SK-N-SH treated with all-trans-retinoic acid at 6 μM for 48 hours (cell line): Measurements from ENCODE around the gene KNSTRN.

Source experiments
- ATAC-seq: fragments of 200-7000 bp; cut with Tn5 transposase; 3 replicates; pipeline ENCODE4 v1.9.1; 2020; ENCODE audit warnings: mild to moderate bottlenecking, moderate library complexity
- ARNTL ChIP-seq: fragments of 450-650 bp; formaldehyde crosslinking; IDR thresholded peaks from 2 replicates; pipeline ENCODE4 v1.5.0; 2020; ENCODE audit warnings: low read depth, mild to moderate bottlenecking, moderate library complexity, borderline replicate concordance
- BACH2 ChIP-seq: fragments of 250-450 bp; sonication (Bioruptor Pico); IDR thresholded peaks from 2 replicates; pipeline ENCODE4 v1.9.0; 2021; ENCODE audit warnings: mild to moderate bottlenecking, borderline replicate concordance
- CREB5 ChIP-seq: fragments of 250-450 bp; sonication (Bioruptor Pico); IDR thresholded peaks from 2 replicates; pipeline ENCODE4 v1.5.1; 2020; ENCODE audit warnings: low read depth, mild to moderate bottlenecking, moderate library complexity
- CSDC2 ChIP-seq: fragments of 250-450 bp; sonication (Bioruptor Pico); IDR thresholded peaks from 2 replicates; pipeline ENCODE4 v1.5.0; 2020; ENCODE audit warnings: mild to moderate bottlenecking, moderate library complexity
- CSRNP3 ChIP-seq: fragments of 250-450 bp; sonication (Bioruptor Pico); IDR thresholded peaks from 2 replicates; pipeline ENCODE4 v1.5.1; 2021; ENCODE audit warnings: mild to moderate bottlenecking, moderate library complexity
- ESRRG ChIP-seq: fragments of 250-450 bp; sonication (Bioruptor Pico); IDR thresholded peaks from 2 replicates; pipeline ENCODE4 v1.6.1; 2021; ENCODE audit warnings: mild to moderate bottlenecking
- GLIS3 ChIP-seq: fragments of 250-450 bp; sonication (Bioruptor Pico); IDR thresholded peaks from 2 replicates; pipeline ENCODE4 v1.5.0; 2020; ENCODE audit warnings: mild to moderate bottlenecking, moderate library complexity
- ISL1 ChIP-seq: fragments of 250-450 bp; sonication (Bioruptor Pico); IDR thresholded peaks from 2 replicates; pipeline ENCODE4 v2.1.2; 2022; ENCODE audit warnings: mild to moderate bottlenecking, moderate library complexity
- OSR1 ChIP-seq: fragments of 250-450 bp; sonication (Bioruptor Pico); IDR thresholded peaks from 2 replicates; pipeline ENCODE4 v1.8.0; 2022; ENCODE audit warnings: moderate library complexity, mild to moderate bottlenecking, inconsistent platforms
- PATZ1 ChIP-seq: fragments of 250-450 bp; sonication (Bioruptor Pico); IDR thresholded peaks from 2 replicates; pipeline ENCODE4 v1.8.0; 2020; ENCODE audit warnings: mild to moderate bottlenecking, moderate library complexity, borderline replicate concordance
- POU6F1 ChIP-seq: fragments of 250-450 bp; sonication (Bioruptor Pico); IDR thresholded peaks from 2 replicates; pipeline ENCODE4 v1.8.0; 2021; ENCODE audit warnings: low read depth, mild to moderate bottlenecking, moderate library complexity, borderline replicate concordance
- PPARA ChIP-seq: fragments of 250-450 bp; sonication (Bioruptor Pico); IDR thresholded peaks from 2 replicates; pipeline ENCODE4 v1.5.0; 2020; ENCODE audit warnings: mild to moderate bottlenecking, borderline replicate concordance
- RARB ChIP-seq: fragments of 250-450 bp; sonication (Bioruptor Pico); IDR thresholded peaks from 2 replicates; pipeline ENCODE4 v1.8.0; 2021; ENCODE audit warnings: mild to moderate bottlenecking, moderate library complexity
- SNAI2 ChIP-seq: fragments of 250-450 bp; sonication (Bioruptor Pico); IDR thresholded peaks from 2 replicates; pipeline ENCODE4 v1.5.0; 2020; ENCODE audit warnings: mild to moderate bottlenecking, moderate library complexity
- TCF4 ChIP-seq: fragments of 250-450 bp; sonication (Bioruptor Pico); IDR thresholded peaks from 2 replicates; pipeline ENCODE4 v1.8.0; 2021; ENCODE audit warnings: mild to moderate bottlenecking, moderate library complexity, borderline replicate concordance
- TOX ChIP-seq: fragments of 250-450 bp; sonication (Bioruptor Pico); IDR thresholded peaks from 2 replicates; pipeline ENCODE4 v1.8.0; 2021; ENCODE audit warnings: mild to moderate bottlenecking, moderate library complexity, borderline replicate concordance
- TSHZ2 ChIP-seq: fragments of 250-450 bp; sonication (Bioruptor Pico); IDR thresholded peaks from 2 replicates; pipeline ENCODE4 v1.5.0; 2020; ENCODE audit warnings: mild to moderate bottlenecking, moderate library complexity
- ZC3H10 ChIP-seq: fragments of 250-450 bp; sonication (Bioruptor Pico); IDR thresholded peaks from 2 replicates; pipeline ENCODE4 v1.5.1; 2021; ENCODE audit warnings: mild to moderate bottlenecking, moderate library complexity
- ZFP3 ChIP-seq: fragments of 250-450 bp; sonication (Bioruptor Pico); IDR thresholded peaks from 2 replicates; pipeline ENCODE4 v1.5.0; 2020; ENCODE audit warnings: mild to moderate bottlenecking, moderate library complexity
- ZFP30 ChIP-seq: fragments of 450-650 bp; formaldehyde crosslinking; IDR thresholded peaks from 2 replicates; pipeline ENCODE4 v1.5.0; 2022; ENCODE audit warnings: mild to moderate bottlenecking, moderate library complexity
- ZNF565 ChIP-seq: fragments of 450-650 bp; formaldehyde crosslinking; conservative IDR thresholded peaks from 2 replicates; pipeline ENCODE4 v1.5.0; 2020; ENCODE audit warnings: low read depth, mild to moderate bottlenecking, moderate library complexity
- ZNF70 ChIP-seq: fragments of 450-650 bp; formaldehyde crosslinking; IDR thresholded peaks from 2 replicates; pipeline ENCODE4 v1.5.0; 2020; ENCODE audit warnings: mild to moderate bottlenecking, moderate library complexity
- ZNF8 ChIP-seq: fragments of 450-650 bp; formaldehyde crosslinking; IDR thresholded peaks from 2 replicates; pipeline ENCODE4 v1.5.0; 2020; ENCODE audit warnings: mild to moderate bottlenecking, moderate library complexity

The KNSTRN gene

GRCh38 chr15:40364251-40364650, 18.3 kb upstream of the KNSTRN start:
- no peak for ATAC-seq
- TF ChIP-seq ZNF8 (CRISPR knock-in tag) = no peak

GRCh38 chr15:40365016-40365415, 17.5 kb upstream of the KNSTRN start:
- no peak for ATAC-seq
- TF ChIP-seq CSRNP3 (no peak), CSDC2 (CRISPR knock-in tag) (no peak), POU6F1 (CRISPR knock-in tag) (no peak), ESRRG (CRISPR knock-in tag) (no peak), GLIS3 (no peak), TSHZ2 (CRISPR knock-in tag) (no peak), ZFP30 (CRISPR knock-in tag) (no peak), RARB (CRISPR knock-in tag) (no peak), ZNF8 (CRISPR knock-in tag) (no peak), ARNTL (CRISPR knock-in tag) (no peak), TOX (no peak), PPARA (CRISPR knock-in tag) (no peak), SNAI2 (CRISPR knock-in tag) (no peak), ZFP3 (CRISPR knock-in tag) (no peak), ISL1 (CRISPR knock-in tag) (no peak), CREB5 (CRISPR knock-in tag) (no peak), PATZ1 (CRISPR knock-in tag) (no peak), BACH2 (CRISPR knock-in tag) (no peak), ZNF565 (no peak)
- TF ChIP-seq, all 23 proteins: peak for 0

GRCh38 chr15:40365624-40366456, 16.7 kb upstream of the KNSTRN start:
- ATAC-seq = no peak
- TF ChIP-seq ZNF8 (CRISPR knock-in tag) (no peak), ZC3H10 (CRISPR knock-in tag) (no peak), SNAI2 (CRISPR knock-in tag) (no peak), PATZ1 (CRISPR knock-in tag) (no peak), TOX (no peak), ZNF565 (no peak), TCF4 (CRISPR knock-in tag) (no peak), RARB (CRISPR knock-in tag) (no peak), ZNF70 (CRISPR knock-in tag) (no peak), ZFP30 (CRISPR knock-in tag) (no peak), CSDC2 (CRISPR knock-in tag) (no peak), PPARA (CRISPR knock-in tag) (no peak), OSR1 (CRISPR knock-in tag) (no peak), POU6F1 (CRISPR knock-in tag) (no peak), GLIS3 (no peak)
